Stomach (tissue), 4 donors: Measurements from ENCODE around the gene BBS9.

Experiments
- CTCF ChIP-seq, 7 experiments: fragments of 450-650 bp in 4 of 7; fragments of 200-600 bp in 3 of 7; sonication (generic) in 3 of 7; IDR thresholded peaks; one replicate each; pipeline ENCODE4 v1.5.1; 2016 to 2019; ENCODE audit warnings: antibody characterized with exemption in 7 of 7, control low read depth in 2 of 7, mild to moderate bottlenecking in 1 of 7
- POLR2A ChIP-seq, 4 donors: fragments of 450-650 bp; IDR thresholded peaks; one replicate each; pipeline ENCODE4 v1.6.1; 2016; ENCODE audit warnings: antibody characterized with exemption in 4 of 4, control low read depth in 2 of 4, mild to moderate bottlenecking in 1 of 4, moderate library complexity in 1 of 4
- POLR2AphosphoS5 ChIP-seq, 3 donors: sonication (generic); formaldehyde crosslinking; IDR thresholded peaks; one replicate each; pipeline ENCODE4 v1.6.1; 2016; ENCODE audit warnings: antibody characterized with exemption in 3 of 3

DNA sequence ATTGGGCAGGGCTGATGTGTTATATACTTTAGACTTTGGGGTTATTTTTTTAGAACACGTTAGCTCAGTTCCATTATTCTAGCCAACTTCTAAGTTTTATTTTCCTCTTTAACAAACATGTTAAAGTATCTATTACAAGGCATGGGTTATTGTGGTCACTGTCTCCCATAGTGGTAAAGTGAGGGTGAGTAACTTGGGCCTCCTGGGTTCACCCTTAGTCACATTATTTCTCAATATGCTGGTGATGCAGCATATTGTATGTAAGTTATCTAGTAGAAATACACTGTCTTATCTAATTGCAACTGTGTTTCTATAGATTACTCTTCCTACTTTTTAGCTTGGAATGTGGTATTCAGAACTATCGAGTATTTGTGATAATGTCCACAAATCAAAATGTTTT, 65.9 kb downstream of the BBS9 start:
- no peak for TF ChIP-seq CTCF (IDR thresholded peaks at IDR 0.05)
- TF ChIP-seq POLR2A (IDR thresholded peaks at IDR 0.05) = no peak
- no peak for TF ChIP-seq POLR2AphosphoS5 (IDR thresholded peaks at IDR 0.05)
